SU-DHL-6 (cell line): ENCODE data around the gene CMSS1.

ENCODE experiments used
- H2AFZ ChIP-seq: fragments of 200-600 bp; sonication (generic); 2 replicates; pipeline ENCODE4 v1.6.1; 2014; ENCODE audit warnings: low read depth, mild to moderate bottlenecking, moderate library complexity, mixed read lengths, antibody characterized with exemption, low read length; ENCODE audit not compliant: severe bottlenecking
- H3F3A ChIP-seq: fragments of 200-600 bp; shearing (Covaris generic); 2 replicates; pipeline ENCODE4 v1.6.0; 2016; ENCODE audit warnings: antibody characterized with exemption, mild to moderate bottlenecking; ENCODE audit not compliant: insufficient read depth
- H3K27ac ChIP-seq: fragments of 200-600 bp; sonication (generic); 2 replicates; pipeline ENCODE4 v1.5.1; 2016; ENCODE audit warnings: low read depth, mild to moderate bottlenecking, low read length, moderate library complexity, mixed read lengths
- H3K27me3 ChIP-seq: fragments of 200-600 bp; sonication (generic), shearing (Covaris generic); 2 replicates; pipeline ENCODE4 v1.6.0; 2014; ENCODE audit warnings: mild to moderate bottlenecking, low read length
- H3K36me3 ChIP-seq: fragments of 200-600 bp; sonication (generic); 2 replicates; pipeline ENCODE4 v1.6.1; 2014; ENCODE audit warnings: mild to moderate bottlenecking, low read length, mixed read lengths
- H3K4me2 ChIP-seq: fragments of 300-600, 200-600 bp; shearing (Covaris generic), sonication (generic); 2 replicates; pipeline ENCODE4 v1.6.0; 2014; ENCODE audit warnings: low read length, low read depth, mild to moderate bottlenecking; ENCODE audit not compliant: poor library complexity, severe bottlenecking
- H3K4me3 ChIP-seq: fragments of 200-600 bp; sonication (generic); 2 replicates; pipeline ENCODE4 v1.5.1; 2014; ENCODE audit warnings: antibody characterized with exemption, low read length, mild to moderate bottlenecking, mixed read lengths; ENCODE audit not compliant: insufficient read depth, poor library complexity, severe bottlenecking
- H3K79me2 ChIP-seq: fragments of 200-600 bp; sonication (generic); 2 replicates; pipeline ENCODE4 v1.6.1; 2014; ENCODE audit warnings: mild to moderate bottlenecking, low read length, moderate library complexity; ENCODE audit not compliant: insufficient read depth
- H3K9ac ChIP-seq: fragments of 200-600 bp; sonication (generic); 2 replicates; pipeline ENCODE4 v1.7.0; 2014; ENCODE audit warnings: mild to moderate bottlenecking, low read length
- H3K9me2 ChIP-seq: fragments of 200-600 bp; sonication (generic); replicated peaks from 2 replicates; pipeline ENCODE4 v1.6.1; 2014; ENCODE audit warnings: low read length; ENCODE audit not compliant: insufficient read depth
- H3K9me3 ChIP-seq: fragments of 200-600 bp; sonication (generic); 2 replicates; pipeline ENCODE4 v1.6.1; 2014; ENCODE audit warnings: low read length, mixed read lengths; ENCODE audit not compliant: insufficient read depth
- H4K20me1 ChIP-seq: fragments of 200-600 bp; sonication (generic); 2 replicates; pipeline ENCODE4 v1.6.1; 2014; ENCODE audit warnings: low read depth, mild to moderate bottlenecking, antibody characterized with exemption, low read length, moderate library complexity, mixed read lengths
- EZH2phosphoT487 ChIP-seq: fragments of 200-600 bp; sonication (generic), shearing (Covaris generic); conservative IDR thresholded peaks from 2 replicates; pipeline ENCODE4 v1.6.1; 2018; ENCODE audit warnings: mild to moderate bottlenecking, antibody characterized with exemption, low read length, moderate library complexity, mixed read lengths
- TF ChIP-seq, protein P1 (sequence below): fragments of 200-600 bp; sonication (generic); IDR thresholded peaks from one replicate; pipeline ENCODE4 v1.5.1; 2017; ENCODE audit warnings: antibody characterized with exemption, mild to moderate bottlenecking, low read length, moderate library complexity; ENCODE audit not compliant: insufficient read depth, poor library complexity, severe bottlenecking

CMSS1 gene

DNA sequence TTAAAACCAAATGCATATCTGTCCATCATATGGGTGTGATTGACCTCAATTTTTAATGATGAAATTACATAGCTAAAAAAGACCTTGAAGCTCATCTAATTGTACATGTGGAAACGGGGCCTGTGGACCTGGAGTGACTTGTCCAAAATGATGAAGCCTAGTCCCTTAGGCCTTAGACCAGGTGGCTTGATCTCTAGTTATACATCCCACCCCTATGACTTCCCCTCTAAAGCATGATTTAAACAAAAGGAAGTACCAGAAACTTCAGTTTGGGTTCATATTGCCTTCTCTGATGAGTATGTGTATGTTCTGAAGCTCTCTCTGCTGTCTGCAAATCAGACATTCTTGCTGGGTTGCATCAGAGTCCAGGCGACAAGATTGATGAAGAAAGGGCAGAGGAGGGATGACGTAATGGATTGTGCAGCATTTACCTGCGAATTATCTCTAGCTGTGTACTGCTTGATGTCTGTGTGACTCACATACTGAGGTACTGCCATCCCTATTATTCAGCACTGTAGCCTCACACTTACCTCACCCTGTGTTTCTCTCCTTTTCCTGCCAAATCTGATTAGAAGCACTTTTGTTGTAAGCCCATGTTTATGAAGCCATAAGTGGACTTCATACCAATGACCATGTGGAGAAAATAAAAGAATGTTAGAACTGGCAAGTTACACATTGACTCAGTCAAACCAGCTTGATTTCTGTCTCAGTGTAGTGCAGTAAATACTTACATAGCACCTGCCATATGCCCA lies 185.1 kb downstream of the CMSS1 start:
- Histone ChIP-seq H3F3A (no peaks in the 10 kb centered on the region), H3K36me3 (no peaks in the 10 kb centered on the region), H3K9me2 (no peaks in the 10 kb centered on the region), H3K9ac (no peak overlapping the region), H3K4me3 (no peak overlapping the region), H3K79me2 (no peaks in the 10 kb centered on the region), H4K20me1 (no peaks in the 10 kb centered on the region), H3K27ac (no peak overlapping the region), H3K4me2 (no peak overlapping the region), H2AFZ (no peak overlapping the region), H3K27me3 (no peaks in the 10 kb centered on the region), H3K9me3 (no peaks in the 10 kb centered on the region)
- TF ChIP-seq, protein P1, sequence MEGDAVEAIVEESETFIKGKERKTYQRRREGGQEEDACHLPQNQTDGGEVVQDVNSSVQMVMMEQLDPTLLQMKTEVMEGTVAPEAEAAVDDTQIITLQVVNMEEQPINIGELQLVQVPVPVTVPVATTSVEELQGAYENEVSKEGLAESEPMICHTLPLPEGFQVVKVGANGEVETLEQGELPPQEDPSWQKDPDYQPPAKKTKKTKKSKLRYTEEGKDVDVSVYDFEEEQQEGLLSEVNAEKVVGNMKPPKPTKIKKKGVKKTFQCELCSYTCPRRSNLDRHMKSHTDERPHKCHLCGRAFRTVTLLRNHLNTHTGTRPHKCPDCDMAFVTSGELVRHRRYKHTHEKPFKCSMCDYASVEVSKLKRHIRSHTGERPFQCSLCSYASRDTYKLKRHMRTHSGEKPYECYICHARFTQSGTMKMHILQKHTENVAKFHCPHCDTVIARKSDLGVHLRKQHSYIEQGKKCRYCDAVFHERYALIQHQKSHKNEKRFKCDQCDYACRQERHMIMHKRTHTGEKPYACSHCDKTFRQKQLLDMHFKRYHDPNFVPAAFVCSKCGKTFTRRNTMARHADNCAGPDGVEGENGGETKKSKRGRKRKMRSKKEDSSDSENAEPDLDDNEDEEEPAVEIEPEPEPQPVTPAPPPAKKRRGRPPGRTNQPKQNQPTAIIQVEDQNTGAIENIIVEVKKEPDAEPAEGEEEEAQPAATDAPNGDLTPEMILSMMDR, result no peak
- no peak for TF ChIP-seq EZH2phosphoT487

DNA sequence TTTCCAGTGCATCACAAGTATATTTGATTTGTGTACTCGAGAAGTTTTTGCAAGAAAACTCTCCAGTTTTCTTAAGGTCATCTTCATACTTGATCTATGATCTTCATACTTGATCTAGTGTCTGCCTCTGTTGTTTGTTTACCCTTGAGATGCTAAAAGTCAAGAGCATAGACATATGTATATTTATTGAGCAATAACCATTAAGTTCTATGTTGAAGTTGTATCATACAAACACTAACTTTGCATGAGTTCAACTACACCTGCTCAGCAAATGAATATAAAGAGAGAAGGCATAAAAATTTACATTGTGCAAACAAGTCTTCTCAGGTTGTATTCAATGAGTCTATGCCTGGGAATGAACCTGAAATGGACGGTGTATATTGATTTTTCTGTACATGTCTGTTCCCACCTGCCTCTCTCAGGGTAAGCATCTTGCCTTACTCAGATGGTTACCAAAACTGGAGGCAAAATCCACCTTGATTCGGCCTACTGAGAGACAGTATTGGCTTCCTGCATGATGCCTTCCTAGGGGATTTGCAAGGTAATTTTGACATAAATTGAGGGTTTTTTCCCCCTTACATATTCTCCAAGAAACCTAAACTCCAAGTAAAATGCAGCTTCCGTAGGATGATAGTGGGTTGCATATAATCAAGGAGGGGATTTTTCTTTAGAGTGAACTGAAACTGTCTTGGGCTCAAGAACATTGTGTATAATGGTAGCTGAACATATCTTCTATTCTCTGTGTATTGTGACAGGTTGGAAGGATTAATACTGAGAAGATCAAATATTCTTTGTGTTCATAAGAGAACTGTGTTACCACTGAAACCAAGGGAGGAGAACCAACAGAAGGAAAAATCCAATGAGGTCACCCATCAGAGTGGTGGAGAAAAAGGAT lies 186.2 kb downstream of the CMSS1 start:
- Histone ChIP-seq H3K36me3 (no peaks in the 10 kb centered on the region), H3K27ac (no peak overlapping the region), H4K20me1 (no peaks in the 10 kb centered on the region), H3K9me3 (no peaks in the 10 kb centered on the region), H3K4me2 (no peak overlapping the region), H3K4me3 (no peak overlapping the region), H3K27me3 (no peaks in the 10 kb centered on the region), H2AFZ (no peak overlapping the region), H3K9ac (no peak overlapping the region), H3F3A (no peaks in the 10 kb centered on the region), H3K79me2 (no peaks in the 10 kb centered on the region), H3K9me2 (no peaks in the 10 kb centered on the region)
- TF ChIP-seq EZH2phosphoT487, result no peak
- TF ChIP-seq, protein P1, result no peak

GRCh38 chr3:100004931-100005330 lies 187.3 kb downstream of the CMSS1 start:
- TF ChIP-seq, protein P1, result no peak
- TF ChIP-seq EZH2phosphoT487, result no peak
- Histone ChIP-seq H3K9me3 (no peaks in the 10 kb centered on the region), H3K4me3 (no peak overlapping the region), H3K9me2 (no peaks in the 10 kb centered on the region), H3K79me2 (no peaks in the 10 kb centered on the region), H3K27me3 (no peaks in the 10 kb centered on the region), H3K9ac (no peak overlapping the region), H3K4me2 (no peak overlapping the region), H3K27ac (no peak overlapping the region), H3K36me3 (no peaks in the 10 kb centered on the region), H2AFZ (no peak overlapping the region), H4K20me1 (no peaks in the 10 kb centered on the region), H3F3A (no peaks in the 10 kb centered on the region)
